ENCODE measurements around the gene GGPS1. TPM values are rescaled to one million over a fixed set of nuclear protein-coding genes. Genes with fewer than 3 reads are reported as not detected.
A peak's percentile ranks its signal among the peaks of the same experiment; 100 is the strongest.
"Not testable (repeated sequence)": the region's sequence is repeated elsewhere in the genome, so short reads cannot be mapped to it uniquely, and the experiment has no call there.

GGPS1 gene
- polyA plus RNA-seq, 4 donors, result 19.7 to 36.2 (median 23.0) TPM

DNA sequence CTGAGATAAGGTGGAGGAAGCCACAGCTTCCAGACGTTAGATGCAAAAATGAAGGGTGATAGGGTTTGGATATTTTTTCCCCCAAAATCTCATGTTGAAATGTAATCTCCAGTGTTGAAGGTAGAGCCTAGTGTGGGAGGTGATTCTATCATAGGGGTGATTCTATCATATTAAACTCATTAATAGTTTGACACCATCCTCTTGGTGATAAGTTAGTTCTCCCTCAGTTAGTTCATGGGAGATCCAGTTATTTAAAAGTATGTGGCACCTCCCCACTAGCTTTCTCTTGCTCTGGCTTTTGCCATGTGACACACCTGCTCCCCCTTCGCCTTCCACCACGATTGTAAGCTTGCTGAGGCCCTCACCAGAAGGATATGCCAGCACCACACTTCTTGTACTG lies 30.5 kb downstream of the GGPS1 start:
- DNase-seq (no peak), FAIRE-seq (no peak)
- WGBS, 3 donors, result 75 to 82% (median 82%) methylated on average over 3 of the region's 3 CpGs
- no peaks in the 10 kb centered on the region for H3K27me3 ChIP-seq (ENCODE audit: control insufficient read depth in 3 of 3, insufficient read depth in 3 of 3, low read length in 3 of 3)
- H3K36me3 ChIP-seq (ENCODE audit: control insufficient read depth in 3 of 3, insufficient read depth in 2 of 3, low read depth in 1 of 3, low read length in 3 of 3), result no peaks in the 10 kb centered on the region
- H3K27ac ChIP-seq (ENCODE audit: low read depth in 1 of 3, low read length in 2 of 3), result no peak overlapping the region
- H3K4me1 ChIP-seq (ENCODE audit: control insufficient read depth in 3 of 3, insufficient read depth in 2 of 3, low read depth in 1 of 3, low read length in 2 of 3), result no peaks in the 10 kb centered on the region
- no peaks in the 10 kb centered on the region for H3K9me3 ChIP-seq (ENCODE audit: control insufficient read depth in 2 of 2, insufficient read depth in 1 of 2, low read depth in 1 of 2, low read length in 1 of 2)
- no peak overlapping the region for H3K4me3 ChIP-seq (ENCODE audit: low read depth in 1 of 3, low read length in 3 of 3)

DNA sequence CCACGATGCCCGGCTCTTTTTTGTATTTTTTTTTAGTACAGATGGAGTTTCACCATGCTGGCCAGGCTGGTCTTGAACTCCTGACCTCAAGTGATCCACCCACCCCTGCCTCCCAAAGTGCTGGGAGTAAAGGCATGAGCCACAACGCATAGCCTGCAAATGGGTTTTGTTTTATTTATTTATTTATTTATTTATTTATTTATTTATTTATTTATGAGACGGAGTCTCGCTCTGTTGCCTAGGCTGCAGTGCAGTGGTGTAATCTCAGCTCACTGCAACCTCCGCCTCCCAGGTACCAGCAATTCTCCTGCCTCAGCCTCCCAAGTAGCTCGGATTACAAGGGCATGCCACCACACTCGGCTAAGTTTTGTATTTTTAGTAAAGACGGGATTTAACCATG lies 35.8 kb downstream of the GGPS1 start:
- H3K36me3 ChIP-seq (ENCODE audit: control insufficient read depth in 3 of 3, insufficient read depth in 2 of 3, low read depth in 1 of 3, low read length in 3 of 3); H3K4me3 ChIP-seq (ENCODE audit: low read depth in 1 of 3, low read length in 3 of 3); H3K9me3 ChIP-seq (ENCODE audit: control insufficient read depth in 2 of 2, insufficient read depth in 1 of 2, low read depth in 1 of 2, low read length in 1 of 2); H3K4me1 ChIP-seq (ENCODE audit: control insufficient read depth in 3 of 3, insufficient read depth in 2 of 3, low read depth in 1 of 3, low read length in 2 of 3); FAIRE-seq; H3K27ac ChIP-seq (ENCODE audit: low read depth in 1 of 3, low read length in 2 of 3); H3K27me3 ChIP-seq (ENCODE audit: control insufficient read depth in 3 of 3, insufficient read depth in 3 of 3, low read length in 3 of 3); DNase-seq: not testable (repeated sequence)
- 94 to 97% (median 96%) methylated on average over 9 of the region's 9 CpGs for WGBS, 3 donors

DNA sequence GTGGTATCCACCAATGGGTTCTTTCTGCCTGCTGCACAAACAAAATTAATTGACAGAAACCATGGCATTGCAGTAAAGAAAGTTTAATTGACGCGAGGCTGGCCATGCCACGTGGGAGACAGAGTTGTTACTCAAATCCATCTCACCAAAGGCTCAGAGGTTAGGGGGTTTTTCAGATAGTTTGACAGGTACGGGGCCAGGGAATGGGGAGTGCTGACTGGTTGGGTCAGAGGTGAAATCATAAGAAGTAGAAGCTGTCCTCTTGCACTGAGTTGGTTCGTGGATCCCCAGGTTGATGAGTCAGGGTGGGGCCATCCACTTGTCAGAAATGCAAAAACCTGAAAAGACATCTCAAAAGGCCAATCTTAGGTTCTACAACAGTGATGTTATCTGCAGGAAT lies 37.9 kb downstream of the GGPS1 start:
- Histone ChIP-seq H3K4me3 (ENCODE audit: low read depth in 1 of 3, low read length in 3 of 3) (no peak overlapping the region), H3K9me3 (ENCODE audit: control insufficient read depth in 2 of 2, insufficient read depth in 1 of 2, low read depth in 1 of 2, low read length in 1 of 2) (no peaks in the 10 kb centered on the region), H3K4me1 (ENCODE audit: control insufficient read depth in 3 of 3, insufficient read depth in 2 of 3, low read depth in 1 of 3, low read length in 2 of 3) (peaks cover 0 to 3% (median 0%) of the 10 kb centered on the region in 3 donors), H3K36me3 (ENCODE audit: control insufficient read depth in 3 of 3, insufficient read depth in 2 of 3, low read depth in 1 of 3, low read length in 3 of 3) (peaks cover 0 to 3% (median 0%) of the 10 kb centered on the region in 3 donors), H3K27ac (ENCODE audit: low read depth in 1 of 3, low read length in 2 of 3) (no peak overlapping the region), H3K27me3 (ENCODE audit: control insufficient read depth in 3 of 3, insufficient read depth in 3 of 3, low read length in 3 of 3) (no peaks in the 10 kb centered on the region)
- WGBS, 3 donors, result 85 to 86% (median 85%) methylated on average over 5 of the region's 5 CpGs
- no peak for FAIRE-seq
- DNase-seq, result no peak

DNA sequence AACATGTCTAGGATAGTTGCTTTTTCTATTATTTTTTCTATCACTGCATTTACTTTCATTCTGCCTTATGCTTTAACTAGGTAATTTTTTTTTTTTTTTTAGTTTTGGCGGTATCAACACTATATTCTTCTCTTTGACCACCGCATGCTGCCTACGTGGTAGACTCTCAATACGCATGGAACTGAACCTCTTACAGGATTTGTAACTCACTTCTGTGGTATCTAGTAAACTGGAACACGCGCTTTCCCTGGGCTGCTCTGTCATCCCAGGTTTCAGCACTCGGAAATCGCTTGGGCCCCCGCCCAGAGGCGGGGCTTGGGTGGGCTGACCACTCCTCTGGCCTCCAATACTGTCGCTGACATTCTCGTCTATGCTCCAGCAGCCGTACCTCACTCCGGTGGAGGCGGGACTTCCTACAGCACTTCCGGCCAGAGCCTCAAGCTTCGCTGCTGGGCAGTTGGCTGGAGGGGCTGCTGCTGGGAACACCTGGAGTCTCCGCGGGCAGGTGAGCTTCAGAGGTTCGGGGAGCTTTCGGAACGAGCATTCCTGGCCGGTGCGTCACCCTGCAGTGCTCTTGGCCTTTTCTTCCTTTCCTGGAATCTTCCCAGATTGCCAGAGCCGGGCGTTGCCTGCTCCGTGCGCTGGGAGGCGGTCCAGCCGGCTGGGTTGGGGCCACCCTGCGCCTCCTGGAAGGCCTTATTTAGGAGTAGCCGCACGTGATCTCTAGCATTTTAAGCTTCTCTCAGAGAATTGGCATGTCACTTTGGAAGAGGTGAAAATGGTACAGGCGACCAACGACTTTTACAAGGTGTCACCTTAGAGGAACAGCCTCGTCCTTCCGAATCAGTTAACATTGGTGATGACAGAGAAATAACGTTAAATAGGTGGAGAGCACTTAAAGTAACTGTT lies 38.9 kb downstream of the GGPS1 start, which contains the start of gene TBCE:
Gene TBCE, plus strand, starts transcription at position 428 of the 909 bp plus-strand sequence. CDS start 12,623 bp downstream, outside the sequence.
- H3K4me1 ChIP-seq (ENCODE audit: control insufficient read depth in 3 of 3, insufficient read depth in 2 of 3, low read depth in 1 of 3, low read length in 2 of 3), result peaks cover 0 to 3% (median 0%) of the 10 kb centered on the region in 3 donors
- H3K27ac ChIP-seq (ENCODE audit: low read depth in 1 of 3, low read length in 2 of 3), result peak within 1 kb of the TSS; percentile 75 to 88 (median 83)
- H3K36me3 ChIP-seq (ENCODE audit: control insufficient read depth in 3 of 3, insufficient read depth in 2 of 3, low read depth in 1 of 3, low read length in 3 of 3), result peaks cover 0 to 6% (median 0%) of the 10 kb centered on the region in 3 donors
- H3K27me3 ChIP-seq (ENCODE audit: control insufficient read depth in 3 of 3, insufficient read depth in 3 of 3, low read length in 3 of 3), result no peaks in the 10 kb centered on the region
- H3K9me3 ChIP-seq (ENCODE audit: control insufficient read depth in 2 of 2, insufficient read depth in 1 of 2, low read depth in 1 of 2, low read length in 1 of 2), result no peaks in the 10 kb centered on the region
- FAIRE-seq (peak; percentile 39), DNase-seq (peak; percentile 97 to 99)
- 0% methylated on average over 38 of the region's 38 CpGs for WGBS, 3 donors
- H3K4me3 ChIP-seq (ENCODE audit: low read depth in 1 of 3, low read length in 3 of 3), result peak within 1 kb of the TSS; percentile 67 to 75 (median 70)

DNA sequence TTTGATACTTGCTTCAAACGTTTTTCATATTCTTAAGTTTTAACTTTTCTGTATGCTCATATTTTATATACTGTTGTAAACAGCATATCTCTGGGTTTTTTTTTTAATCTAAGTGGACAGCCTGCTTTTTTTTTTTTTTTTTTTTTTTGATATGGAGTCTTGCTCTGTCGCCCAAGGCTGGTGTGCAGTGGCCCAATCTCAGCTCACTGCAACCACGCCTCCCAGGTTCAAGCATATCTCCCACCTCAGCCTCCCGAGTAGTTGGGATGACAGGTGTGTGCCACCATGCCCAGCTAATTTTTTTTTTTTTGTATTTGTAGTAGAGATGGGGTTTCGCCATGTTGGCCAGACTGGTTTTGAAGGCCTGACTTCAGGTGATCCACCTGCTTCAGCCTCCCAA lies 40.1 kb downstream of the GGPS1 start:
- FAIRE-seq (no peak), DNase-seq (no peak)
- no peak overlapping the region for H3K27ac ChIP-seq (ENCODE audit: low read depth in 1 of 3, low read length in 2 of 3)
- no peaks in the 10 kb centered on the region for H3K27me3 ChIP-seq (ENCODE audit: control insufficient read depth in 3 of 3, insufficient read depth in 3 of 3, low read length in 3 of 3)
- H3K4me3 ChIP-seq (ENCODE audit: low read depth in 1 of 3, low read length in 3 of 3), result peak overlapping the region in 1 of 3 donors; percentile 75
- no peaks in the 10 kb centered on the region for H3K9me3 ChIP-seq (ENCODE audit: control insufficient read depth in 2 of 2, insufficient read depth in 1 of 2, low read depth in 1 of 2, low read length in 1 of 2)
- peaks cover 0 to 3% (median 0%) of the 10 kb centered on the region in 3 donors for H3K4me1 ChIP-seq (ENCODE audit: control insufficient read depth in 3 of 3, insufficient read depth in 2 of 3, low read depth in 1 of 3, low read length in 2 of 3)
- WGBS, 3 donors, result 68 to 73% (median 71%) methylated on average over 5 of the region's 5 CpGs
- peaks cover 0 to 6% (median 0%) of the 10 kb centered on the region in 3 donors for H3K36me3 ChIP-seq (ENCODE audit: control insufficient read depth in 3 of 3, insufficient read depth in 2 of 3, low read depth in 1 of 3, low read length in 3 of 3)

DNA sequence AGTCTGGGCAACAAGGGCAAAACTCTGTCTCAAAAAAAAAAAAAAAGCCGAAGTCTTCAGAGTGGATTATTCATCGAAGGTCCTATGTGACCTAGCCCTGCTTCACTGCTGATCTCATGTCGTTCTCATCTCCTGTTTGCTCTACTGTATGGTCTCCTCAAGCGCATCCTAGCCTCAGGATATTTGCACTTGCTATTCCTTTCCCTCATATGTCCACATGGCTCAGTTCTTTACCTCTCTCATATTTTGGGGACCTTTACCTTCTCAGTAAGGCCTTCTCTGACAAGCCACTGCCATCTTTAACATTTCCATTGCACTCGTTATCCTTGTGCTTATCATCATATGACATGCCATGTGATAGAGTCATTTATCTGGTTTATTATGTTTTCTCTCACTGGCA lies 41.4 kb downstream of the GGPS1 start:
- FAIRE-seq (no peak), DNase-seq (peak in 1 of 2 donors; percentile 6)
- Histone ChIP-seq H3K36me3 (ENCODE audit: control insufficient read depth in 3 of 3, insufficient read depth in 2 of 3, low read depth in 1 of 3, low read length in 3 of 3) (peaks cover 0 to 8% (median 0%) of the 10 kb centered on the region in 3 donors), H3K27me3 (ENCODE audit: control insufficient read depth in 3 of 3, insufficient read depth in 3 of 3, low read length in 3 of 3) (no peaks in the 10 kb centered on the region), H3K27ac (ENCODE audit: low read depth in 1 of 3, low read length in 2 of 3) (no peak overlapping the region), H3K4me1 (ENCODE audit: control insufficient read depth in 3 of 3, insufficient read depth in 2 of 3, low read depth in 1 of 3, low read length in 2 of 3) (peaks cover 0 to 3% (median 0%) of the 10 kb centered on the region in 3 donors), H3K4me3 (ENCODE audit: low read depth in 1 of 3, low read length in 3 of 3) (no peak overlapping the region), H3K9me3 (ENCODE audit: control insufficient read depth in 2 of 2, insufficient read depth in 1 of 2, low read depth in 1 of 2, low read length in 1 of 2) (no peaks in the 10 kb centered on the region)
- WGBS, 3 donors, result 85 to 92% (median 92%) methylated on average over 5 of the region's 5 CpGs

DNA sequence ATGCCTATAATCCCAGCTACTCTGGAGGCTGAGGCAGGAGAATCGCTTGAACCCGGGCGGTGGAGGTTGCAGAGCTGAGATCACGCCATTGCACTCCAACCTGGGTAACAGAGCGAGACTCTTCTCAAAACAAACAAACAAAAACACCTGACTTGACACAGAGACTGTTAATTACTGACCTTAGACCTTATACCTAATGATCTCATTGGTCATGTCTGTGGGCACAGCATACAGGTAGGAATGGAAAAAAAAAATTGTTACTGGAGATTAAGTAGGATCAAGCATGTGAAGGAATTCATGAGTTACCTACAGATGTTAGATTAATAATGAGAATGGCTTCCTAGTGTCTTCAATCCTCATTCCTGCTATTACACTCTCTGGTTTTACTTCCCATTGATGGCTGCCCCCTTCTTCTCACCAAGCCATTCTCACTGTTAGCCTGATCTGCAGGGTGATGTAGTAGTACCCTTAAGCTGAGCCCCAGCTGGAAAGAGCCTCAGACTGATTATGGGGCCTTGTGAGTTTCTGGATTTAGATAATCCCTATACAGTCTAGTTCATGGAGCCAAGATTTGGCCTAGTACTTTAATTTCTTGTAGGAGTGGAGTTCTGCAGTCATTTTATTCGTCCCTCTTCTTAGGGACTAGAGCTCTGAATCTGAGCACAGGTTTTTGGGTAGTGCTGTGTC lies 47.7 kb downstream of the GGPS1 start:
- FAIRE-seq, result no peak
- WGBS, 3 donors, result 93 to 96% (median 95%) methylated on average over 6 of the region's 6 CpGs
- Histone ChIP-seq H3K4me1 (ENCODE audit: control insufficient read depth in 3 of 3, insufficient read depth in 2 of 3, low read depth in 1 of 3, low read length in 2 of 3) (no peaks in the 10 kb centered on the region), H3K9me3 (ENCODE audit: control insufficient read depth in 2 of 2, insufficient read depth in 1 of 2, low read depth in 1 of 2, low read length in 1 of 2) (no peaks in the 10 kb centered on the region), H3K27me3 (ENCODE audit: control insufficient read depth in 3 of 3, insufficient read depth in 3 of 3, low read length in 3 of 3) (no peaks in the 10 kb centered on the region), H3K4me3 (ENCODE audit: low read depth in 1 of 3, low read length in 3 of 3) (no peak overlapping the region), H3K27ac (ENCODE audit: low read depth in 1 of 3, low read length in 2 of 3) (no peak overlapping the region), H3K36me3 (ENCODE audit: control insufficient read depth in 3 of 3, insufficient read depth in 2 of 3, low read depth in 1 of 3, low read length in 3 of 3) (peaks cover 0 to 27% (median 3%) of the 10 kb centered on the region in 3 donors)
- DNase-seq, result no peak

DNA sequence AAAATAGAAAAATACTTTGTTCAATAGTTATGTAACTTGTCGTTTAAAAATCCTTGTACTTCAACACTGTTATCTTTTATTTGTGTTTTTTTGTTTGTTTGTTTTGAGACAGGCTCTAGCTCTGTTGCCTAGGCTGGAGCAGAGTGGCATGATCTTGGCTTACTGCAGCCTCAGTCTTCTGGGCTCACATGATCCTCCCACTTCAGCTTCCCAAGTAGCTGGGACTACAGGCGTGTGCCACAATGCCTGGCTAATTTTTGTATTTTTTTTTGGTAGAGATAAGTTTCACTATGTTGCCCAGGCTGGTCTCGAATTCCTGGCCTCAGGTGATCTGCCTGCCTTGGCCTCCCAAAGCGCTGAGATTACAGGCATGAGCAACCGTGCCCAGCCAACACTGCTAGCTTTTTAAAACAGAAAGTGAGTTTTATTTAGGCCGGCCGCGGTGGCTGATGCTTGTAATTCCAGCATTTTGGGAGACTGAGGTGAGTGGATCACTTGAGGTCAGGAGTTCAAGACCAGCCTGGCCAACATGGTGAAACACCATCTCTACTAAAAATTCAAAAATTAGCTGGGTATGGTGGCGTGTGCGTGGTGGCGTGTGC lies 49.9 kb downstream of the GGPS1 start:
- not testable (repeated sequence) for FAIRE-seq; H3K4me1 ChIP-seq (ENCODE audit: control insufficient read depth in 3 of 3, insufficient read depth in 2 of 3, low read depth in 1 of 3, low read length in 2 of 3); H3K9me3 ChIP-seq (ENCODE audit: control insufficient read depth in 2 of 2, insufficient read depth in 1 of 2, low read depth in 1 of 2, low read length in 1 of 2); H3K27me3 ChIP-seq (ENCODE audit: control insufficient read depth in 3 of 3, insufficient read depth in 3 of 3, low read length in 3 of 3); DNase-seq; H3K4me3 ChIP-seq (ENCODE audit: low read depth in 1 of 3, low read length in 3 of 3); H3K27ac ChIP-seq (ENCODE audit: low read depth in 1 of 3, low read length in 2 of 3)
- H3K36me3 ChIP-seq (ENCODE audit: control insufficient read depth in 3 of 3, insufficient read depth in 2 of 3, low read depth in 1 of 3, low read length in 3 of 3), result peaks cover 0 to 28% (median 5%) of the 10 kb centered on the region in 3 donors
- WGBS, 3 donors, result 90 to 94% (median 92%) methylated on average over 11 of the region's 11 CpGs
